ENCODE data around the gene CMTR1. TPM values are rescaled to one million over a fixed set of nuclear protein-coding genes. Genes with fewer than 3 reads are reported as not detected.

CMTR1 gene
- total RNA-seq, 1 experiment from 2014 or later: 36.4 TPM

DNA sequence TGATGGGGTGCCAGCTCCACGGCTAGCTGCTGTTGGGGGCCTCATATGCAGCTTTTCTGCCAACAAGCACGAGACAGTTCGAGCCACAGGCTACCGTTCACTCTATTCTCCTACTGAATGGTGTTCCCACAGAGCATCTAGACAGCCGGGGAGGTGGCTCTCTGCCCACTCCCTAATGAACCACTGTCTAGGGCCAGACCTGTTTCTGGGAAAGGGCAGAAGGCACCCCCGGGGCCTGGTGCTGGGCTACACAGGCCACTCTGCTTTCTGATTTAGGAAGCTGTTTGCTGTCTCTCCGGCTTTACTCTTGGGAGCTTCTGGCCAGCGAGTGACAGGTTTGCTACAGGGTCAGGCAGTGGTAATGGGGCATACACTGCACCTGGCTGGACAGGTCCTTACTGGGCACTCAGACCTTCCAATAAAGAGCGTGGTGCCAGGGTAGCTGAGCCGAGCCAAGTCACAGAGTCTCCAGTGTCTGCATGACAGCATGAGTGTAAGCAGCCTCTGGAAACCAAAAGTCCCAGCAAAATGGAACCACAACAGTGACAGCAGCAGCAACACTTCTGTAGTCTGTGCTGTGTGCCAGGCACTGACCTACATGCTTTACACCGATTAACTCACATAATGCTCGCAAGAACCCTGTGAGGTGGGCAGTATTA is 58.3 kb downstream of the CMTR1 start:
- no TSS peak for BruUV-seq (replicated peaks)
- Histone ChIP-seq H3K36me3 (ENCODE audit: low read depth, low read length) (no peaks in the 10 kb centered on the region), H3K9ac (ENCODE audit: low read length) (no peak overlapping the region), H3K4me1 (ENCODE audit: insufficient read depth, low read length) (no peaks in the 10 kb centered on the region), H3K9me2 (replicated peaks; ENCODE audit: low read length) (no peaks in the 10 kb centered on the region), H3K4me3 (ENCODE audit: low read length) (no peak overlapping the region), H3K9me3 (ENCODE audit: low read length) (no peaks in the 10 kb centered on the region), H2AFZ (ENCODE audit: low read length) (no peak overlapping the region), H3K27ac (ENCODE audit: low read length) (no peak overlapping the region), H3K27me3 (ENCODE audit: low read length) (no peaks in the 10 kb centered on the region), H4K20me1 (ENCODE audit: low read length) (no peaks in the 10 kb centered on the region), H3F3A (ENCODE audit: low read length, unreplicated experiment) (no peaks in the 10 kb centered on the region), H3K79me2 (ENCODE audit: low read length) (no peaks in the 10 kb centered on the region), H3K4me2 (ENCODE audit: low read length) (no peak overlapping the region)
- TF ChIP-seq EZH2phosphoT487 (IDR thresholded peaks at IDR 0.05; ENCODE audit: borderline replicate concordance, low read length) (no peak), EZH2 (IDR thresholded peaks at IDR 0.05; ENCODE audit: low read length, unreplicated experiment) (no peak)
- TF ChIP-seq, protein P1, sequence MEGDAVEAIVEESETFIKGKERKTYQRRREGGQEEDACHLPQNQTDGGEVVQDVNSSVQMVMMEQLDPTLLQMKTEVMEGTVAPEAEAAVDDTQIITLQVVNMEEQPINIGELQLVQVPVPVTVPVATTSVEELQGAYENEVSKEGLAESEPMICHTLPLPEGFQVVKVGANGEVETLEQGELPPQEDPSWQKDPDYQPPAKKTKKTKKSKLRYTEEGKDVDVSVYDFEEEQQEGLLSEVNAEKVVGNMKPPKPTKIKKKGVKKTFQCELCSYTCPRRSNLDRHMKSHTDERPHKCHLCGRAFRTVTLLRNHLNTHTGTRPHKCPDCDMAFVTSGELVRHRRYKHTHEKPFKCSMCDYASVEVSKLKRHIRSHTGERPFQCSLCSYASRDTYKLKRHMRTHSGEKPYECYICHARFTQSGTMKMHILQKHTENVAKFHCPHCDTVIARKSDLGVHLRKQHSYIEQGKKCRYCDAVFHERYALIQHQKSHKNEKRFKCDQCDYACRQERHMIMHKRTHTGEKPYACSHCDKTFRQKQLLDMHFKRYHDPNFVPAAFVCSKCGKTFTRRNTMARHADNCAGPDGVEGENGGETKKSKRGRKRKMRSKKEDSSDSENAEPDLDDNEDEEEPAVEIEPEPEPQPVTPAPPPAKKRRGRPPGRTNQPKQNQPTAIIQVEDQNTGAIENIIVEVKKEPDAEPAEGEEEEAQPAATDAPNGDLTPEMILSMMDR (conservative IDR thresholded peaks at IDR 0.05; ENCODE audit: low read depth, low read length): no peak
- ChIA-PET CTCF (no interaction called here), POLR2A (ENCODE audit: unreplicated experiment) (no interaction called here)
- DNase-seq: no peak
- intact Hi-C loops (cut with micrococcal nuclease): no loop called here
- ATAC-seq: 0 out of 2 replicates have a peak, but pooled peaks have one; percentile 13

GRCh38 chr6:37491830-37492208 is 58.8 kb downstream of the CMTR1 start:
- no peak for DNase-seq

More at GRCh38 chr6:37491830-37492208, 58.8 kb downstream of the CMTR1 start:
- BruUV-seq (replicated peaks): no TSS peak
- Histone ChIP-seq H3F3A (ENCODE audit: low read length, unreplicated experiment) (no peaks in the 10 kb centered on the region), H3K79me2 (ENCODE audit: low read length) (no peaks in the 10 kb centered on the region), H3K4me1 (ENCODE audit: insufficient read depth, low read length) (no peaks in the 10 kb centered on the region), H3K9me2 (replicated peaks; ENCODE audit: low read length) (no peaks in the 10 kb centered on the region), H3K27me3 (ENCODE audit: low read length) (no peaks in the 10 kb centered on the region), H3K36me3 (ENCODE audit: low read depth, low read length) (no peaks in the 10 kb centered on the region), H3K9me3 (ENCODE audit: low read length) (no peaks in the 10 kb centered on the region), H3K9ac (ENCODE audit: low read length) (no peak overlapping the region), H4K20me1 (ENCODE audit: low read length) (no peaks in the 10 kb centered on the region), H3K27ac (ENCODE audit: low read length) (no peak overlapping the region), H3K4me2 (ENCODE audit: low read length) (no peak overlapping the region), H3K4me3 (ENCODE audit: low read length) (no peak overlapping the region), H2AFZ (ENCODE audit: low read length) (no peak overlapping the region)
- intact Hi-C loops (cut with micrococcal nuclease): no loop called here
- no peak for TF ChIP-seq EZH2phosphoT487 (IDR thresholded peaks at IDR 0.05; ENCODE audit: borderline replicate concordance, low read length)
- no peak for TF ChIP-seq EZH2 (IDR thresholded peaks at IDR 0.05; ENCODE audit: low read length, unreplicated experiment)
- TF ChIP-seq, protein P1 (conservative IDR thresholded peaks at IDR 0.05; ENCODE audit: low read depth, low read length): no peak
- ChIA-PET CTCF (no interaction called here), POLR2A (ENCODE audit: unreplicated experiment) (no interaction called here)
- no peak for ATAC-seq

Data from PC-3 (cell line).